ENCODE measurements around the gene COQ4. TPM values are rescaled to one million over a fixed set of nuclear protein-coding genes. Genes with fewer than 3 reads are reported as not detected.
"Not testable (repeated sequence)": the region's sequence is repeated elsewhere in the genome, so short reads cannot be mapped to it uniquely, and the experiment has no call there.

The COQ4 gene
- total RNA-seq (30.4 TPM), polyA plus RNA-seq (10 to 100 TPM; 30.4 to 41.3 (median 33.8) TPM)

GRCh38 chr9:128322404-128323211, at the start of gene COQ4, which contains the start of gene TRUB2:
Gene COQ4, plus strand, starts transcription at chr9:128322839. Its CDS starts 20 bp downstream, at chr9:128322859.
Gene TRUB2, minus strand, starts transcription at chr9:128322447. Its CDS starts 39 bp downstream, at chr9:128322408.
- Histone ChIP-seq H3K9me3 (ENCODE audit: control insufficient read depth in 2 of 2, low read length in 2 of 2) (no peaks in the 10 kb centered on the region), H3K27me3 (ENCODE audit: control insufficient read depth, insufficient read depth, low read length) (no peaks in the 10 kb centered on the region), H3K4me3 (ENCODE audit: low read depth, low read length) (peak within 1 kb of the TSS; percentile 94), H3K36me3 (ENCODE audit: control insufficient read depth, insufficient read depth, low read length) (peaks cover 8% of the 10 kb centered on the region), H3K4me1 (ENCODE audit: control insufficient read depth, insufficient read depth, low read length, poor library complexity, severe bottlenecking) (peaks cover 24% of the 10 kb centered on the region), H3K27ac (ENCODE audit: insufficient read depth, low read length, poor library complexity, severe bottlenecking) (peak within 1 kb of the TSS; percentile 87)
- Mint-ChIP-seq H3K4me3 (peak within 1 kb of the TSS; percentile 93 to 97 (median 95)), H3K27me3 (peaks cover 4% of the 10 kb centered on the region), H3K9me3 (peaks cover 0 to 2% (median 0%) of the 10 kb centered on the region in 7 donors), H3K36me3 (peaks cover 6% of the 10 kb centered on the region), H3K27ac (peak within 1 kb of the TSS; percentile 94 to 99 (median 97)), H3K4me1 (peaks cover 10 to 38% (median 22%) of the 10 kb centered on the region in 4 donors)
- DNase-seq (peak; percentile 88 to 97 (median 95)), ATAC-seq (ENCODE audit: low read depth in 2 of 2) (peak; percentile 88 to 89)

GRCh38 chr9:128274245-128274644, 48.4 kb upstream of the COQ4 start:
- Mint-ChIP-seq H3K27ac (peak overlapping the region in 2 of 3 donors; percentile 98), H3K27me3 (peaks cover 4% of the 10 kb centered on the region)
- no peak overlapping the region for H3K4me3 ChIP-seq (ENCODE audit: low read depth, low read length)

GRCh38 chr9:128275198-128276007, 47.2 kb upstream of the COQ4 start, which contains the start of gene GOLGA2:
Gene GOLGA2, minus strand, starts transcription at chr9:128276007. Its CDS starts 31 bp downstream, at chr9:128275976.
- H3K27me3 Mint-ChIP-seq: peaks cover 4% of the 10 kb centered on the region
- Histone ChIP-seq H3K27ac (ENCODE audit: insufficient read depth, low read length, poor library complexity, severe bottlenecking) (peak within 1 kb of the TSS; percentile 82), H3K27me3 (ENCODE audit: control insufficient read depth, insufficient read depth, low read length) (no peaks in the 10 kb centered on the region), H3K9me3 (ENCODE audit: control insufficient read depth in 2 of 2, low read length in 2 of 2) (no peaks in the 10 kb centered on the region), H3K36me3 (ENCODE audit: control insufficient read depth, insufficient read depth, low read length) (peaks cover 7% of the 10 kb centered on the region), H3K4me1 (ENCODE audit: control insufficient read depth, insufficient read depth, low read length, poor library complexity, severe bottlenecking) (peaks cover 20% of the 10 kb centered on the region), H3K4me3 (ENCODE audit: low read depth, low read length) (peak within 1 kb of the TSS; percentile 83)
- H3K27ac Mint-ChIP-seq: peak within 1 kb of the TSS; percentile 96 to 98 (median 98)
- ATAC-seq (ENCODE audit: low read depth in 2 of 2) (peak; percentile 50 to 52), DNase-seq (peak in 1 of 3 donors; percentile 14)
- H3K4me1 Mint-ChIP-seq: peaks cover 6 to 52% (median 32%) of the 10 kb centered on the region in 4 donors
- H3K36me3 Mint-ChIP-seq: peaks cover 16% of the 10 kb centered on the region
- H3K4me3 Mint-ChIP-seq: peak within 1 kb of the TSS; percentile 97 to 99 (median 98)
- peaks cover 0 to 2% (median 0%) of the 10 kb centered on the region in 7 donors for H3K9me3 Mint-ChIP-seq

More at GRCh38 chr9:128274245-128274644, 48.4 kb upstream of the COQ4 start:
- Mint-ChIP-seq H3K9me3 (peaks cover 0 to 2% (median 0%) of the 10 kb centered on the region in 7 donors), H3K4me1 (peaks cover 6 to 45% (median 30%) of the 10 kb centered on the region in 4 donors), H3K36me3 (peaks cover 11% of the 10 kb centered on the region), H3K4me3 (peak overlapping the region; percentile 97 to 99 (median 98))
- H3K4me1 ChIP-seq (ENCODE audit: control insufficient read depth, insufficient read depth, low read length, poor library complexity, severe bottlenecking): peaks cover 20% of the 10 kb centered on the region
- ATAC-seq (ENCODE audit: low read depth in 2 of 2) (no peak), DNase-seq (no peak)
- peaks cover 7% of the 10 kb centered on the region for H3K36me3 ChIP-seq (ENCODE audit: control insufficient read depth, insufficient read depth, low read length)
- no peak overlapping the region for H3K27ac ChIP-seq (ENCODE audit: insufficient read depth, low read length, poor library complexity, severe bottlenecking)
- H3K27me3 ChIP-seq (ENCODE audit: control insufficient read depth, insufficient read depth, low read length): no peaks in the 10 kb centered on the region
- H3K9me3 ChIP-seq (ENCODE audit: control insufficient read depth in 2 of 2, low read length in 2 of 2): no peaks in the 10 kb centered on the region

- Histone ChIP-seq H3K9me3 (ENCODE audit: control insufficient read depth in 2 of 2, low read length in 2 of 2) (no peaks in the 10 kb centered on the region), H3K27me3 (ENCODE audit: control insufficient read depth, insufficient read depth, low read length) (no peaks in the 10 kb centered on the region), H3K4me1 (ENCODE audit: control insufficient read depth, insufficient read depth, low read length, poor library complexity, severe bottlenecking) (peaks cover 20% of the 10 kb centered on the region), H3K27ac (ENCODE audit: insufficient read depth, low read length, poor library complexity, severe bottlenecking) (peak within 1 kb of the TSS; percentile 82), H3K36me3 (ENCODE audit: control insufficient read depth, insufficient read depth, low read length) (peaks cover 7% of the 10 kb centered on the region), H3K4me3 (ENCODE audit: low read depth, low read length) (peak within 1 kb of the TSS; percentile 83)
- H3K9me3 Mint-ChIP-seq: peaks cover 0 to 2% (median 0%) of the 10 kb centered on the region in 7 donors
- H3K27ac Mint-ChIP-seq: peak within 1 kb of the TSS; percentile 96 to 98 (median 98)
- H3K27me3 Mint-ChIP-seq: peaks cover 4% of the 10 kb centered on the region
- H3K36me3 Mint-ChIP-seq: peaks cover 15% of the 10 kb centered on the region
- DNase-seq (peak; percentile 99 to 100 (median 100)), ATAC-seq (ENCODE audit: low read depth in 2 of 2) (peak; percentile 98)
- peaks cover 6 to 52% (median 32%) of the 10 kb centered on the region in 4 donors for H3K4me1 Mint-ChIP-seq
- H3K4me3 Mint-ChIP-seq: peak within 1 kb of the TSS; percentile 97 to 99 (median 98)
Observed at GRCh38 chr9:128276008-128276573, 46.5 kb upstream of the COQ4 start, which contains the start of gene SWI5. Gene SWI5, plus strand, starts transcription at chr9:128276276.

GRCh38 chr9:128276574-128277270, 45.9 kb upstream of the COQ4 start:
- H3K9me3 Mint-ChIP-seq: peaks cover 0 to 2% (median 0%) of the 10 kb centered on the region in 7 donors
- peak overlapping the region; percentile 71 for H3K4me3 ChIP-seq (ENCODE audit: low read depth, low read length)
- H3K4me3 Mint-ChIP-seq: peak overlapping the region; percentile 97 to 99 (median 98)
- peaks cover 12 to 50% (median 31%) of the 10 kb centered on the region in 4 donors for H3K4me1 Mint-ChIP-seq
- DNase-seq (no peak), ATAC-seq (ENCODE audit: low read depth in 2 of 2) (no peak)
- H3K36me3 Mint-ChIP-seq: peaks cover 9% of the 10 kb centered on the region
- peaks cover 4% of the 10 kb centered on the region for H3K27me3 Mint-ChIP-seq
- H3K36me3 ChIP-seq (ENCODE audit: control insufficient read depth, insufficient read depth, low read length): peaks cover 7% of the 10 kb centered on the region
- H3K4me1 ChIP-seq (ENCODE audit: control insufficient read depth, insufficient read depth, low read length, poor library complexity, severe bottlenecking): peaks cover 20% of the 10 kb centered on the region
- peak overlapping the region; percentile 82 for H3K27ac ChIP-seq (ENCODE audit: insufficient read depth, low read length, poor library complexity, severe bottlenecking)
- peak overlapping the region; percentile 96 to 98 (median 98) for H3K27ac Mint-ChIP-seq
- H3K9me3 ChIP-seq (ENCODE audit: control insufficient read depth in 2 of 2, low read length in 2 of 2): no peaks in the 10 kb centered on the region
- no peaks in the 10 kb centered on the region for H3K27me3 ChIP-seq (ENCODE audit: control insufficient read depth, insufficient read depth, low read length)

GRCh38 chr9:128279088-128280073, 43.3 kb upstream of the COQ4 start:
- peaks cover 12 to 40% (median 22%) of the 10 kb centered on the region in 4 donors for H3K4me1 Mint-ChIP-seq
- H3K27ac ChIP-seq (ENCODE audit: insufficient read depth, low read length, poor library complexity, severe bottlenecking); H3K9me3 ChIP-seq (ENCODE audit: control insufficient read depth in 2 of 2, low read length in 2 of 2); H3K27me3 Mint-ChIP-seq; ATAC-seq (ENCODE audit: low read depth in 2 of 2); H3K27me3 ChIP-seq (ENCODE audit: control insufficient read depth, insufficient read depth, low read length); DNase-seq; H3K36me3 ChIP-seq (ENCODE audit: control insufficient read depth, insufficient read depth, low read length); H3K36me3 Mint-ChIP-seq; H3K4me3 ChIP-seq (ENCODE audit: low read depth, low read length); H3K9me3 Mint-ChIP-seq: not testable (repeated sequence)
- H3K27ac Mint-ChIP-seq: peak overlapping the region in 2 of 3 donors; percentile 33 to 60
- H3K4me1 ChIP-seq (ENCODE audit: control insufficient read depth, insufficient read depth, low read length, poor library complexity, severe bottlenecking): peaks cover 20% of the 10 kb centered on the region
- peak overlapping the region in 3 of 4 donors; percentile 22 to 91 (median 86) for H3K4me3 Mint-ChIP-seq
